Measurements from ENCODE around the gene NPY4R.
"Not testable (repeated sequence)": the region's sequence is repeated elsewhere in the genome, so short reads cannot be mapped to it uniquely, and the experiment has no call there.

GRCh38 chr10:46498985-46499703, 33.4 kb upstream of the NPY4R start:
- TF ChIP-seq CTCF (conservative IDR thresholded peaks at IDR 0.05; ENCODE audit: low read length); EZH2phosphoT487 (IDR thresholded peaks at IDR 0.05; ENCODE audit: borderline replicate concordance, low read depth, low read length): not testable (repeated sequence)

Measured in OCI-LY7 (cell line).